GM23338 (cell line): ENCODE data around the gene KCNJ6. TPM values are rescaled to one million over a fixed set of nuclear protein-coding genes. Genes with fewer than 3 reads are reported as not detected.

Experiments
- ATAC-seq: fragments of 200-7000 bp; cut with Tn5 transposase; 3 replicates; pipeline ENCODE4 v1.9.1; 2020
- DNase-seq: peaks from one replicate; pipeline ENCODE4 v3.0.0-alpha.2; 2015; ENCODE audit warnings: low spot score
- H2AFZ ChIP-seq: fragments of 200-600 bp; sonication (generic); 2 replicates; pipeline ENCODE4 v1.8.0; 2016; ENCODE audit warnings: antibody characterized with exemption, mild to moderate bottlenecking, moderate library complexity
- H3F3A ChIP-seq: fragments of 200-600 bp; sonication (generic); replicated peaks from 2 replicates; pipeline ENCODE4 v1.8.0; 2017; ENCODE audit warnings: antibody characterized with exemption, mixed run types, low read depth
- H3K27ac ChIP-seq: fragments of 200-600 bp; sonication (generic); 2 replicates; pipeline ENCODE4 v1.6.1; 2016; ENCODE audit warnings: low read depth
- H3K27me3 ChIP-seq: fragments of 200-600 bp; sonication (generic); 2 replicates; pipeline ENCODE4 v1.8.0; 2016; ENCODE audit warnings: mild to moderate bottlenecking, mixed run types, moderate library complexity; ENCODE audit not compliant: insufficient read depth
- H3K36me3 ChIP-seq: fragments of 200-600 bp; sonication (generic); 2 replicates; pipeline ENCODE4 v1.8.0; 2016; ENCODE audit warnings: mild to moderate bottlenecking; ENCODE audit not compliant: insufficient read depth
- H3K4me1 ChIP-seq: fragments of 200-600 bp; sonication (generic); 2 replicates; pipeline ENCODE4 v1.8.0; 2016; ENCODE audit warnings: mild to moderate bottlenecking, moderate library complexity; ENCODE audit not compliant: insufficient read depth
- H3K4me2 ChIP-seq: fragments of 200-600 bp; sonication (generic); 2 replicates; pipeline ENCODE4 v1.7.1; 2017; ENCODE audit warnings: mixed run types
- H3K4me3 ChIP-seq: fragments of 200-600 bp; sonication (generic); 2 replicates; pipeline ENCODE4 v1.6.1; 2016; ENCODE audit warnings: mixed run types
- H3K79me2 ChIP-seq: fragments of 200-600 bp; sonication (generic); replicated peaks from 2 replicates; pipeline ENCODE4 v1.8.0; 2017; ENCODE audit warnings: mild to moderate bottlenecking; ENCODE audit not compliant: insufficient read depth
- H3K9me2 ChIP-seq: fragments of 200-600 bp; sonication (generic); 2 replicates; pipeline ENCODE4 v1.8.0; 2017; ENCODE audit not compliant: insufficient read depth
- H4K20me1 ChIP-seq: fragments of 200-600 bp; sonication (generic); replicated peaks from 2 replicates; pipeline ENCODE4 v1.8.0; 2017; ENCODE audit warnings: mild to moderate bottlenecking; ENCODE audit not compliant: insufficient read depth
- H3K27ac Mint-ChIP-seq: 2 replicates; pipeline ENCODE4 v1.8.0; 2020; ENCODE audit warnings: inconsistent platforms, mild to moderate bottlenecking, moderate library complexity, mixed read lengths
- H3K27me3 Mint-ChIP-seq: 3 replicates; pipeline ENCODE4 v1.8.0; 2022; ENCODE audit warnings: low read depth, mild to moderate bottlenecking, moderate library complexity, mixed read lengths, inconsistent platforms; ENCODE audit not compliant: insufficient read depth, poor library complexity
- H3K36me3 Mint-ChIP-seq: 3 replicates; pipeline ENCODE4 v1.8.0; 2021; ENCODE audit warnings: low read depth, mild to moderate bottlenecking, inconsistent platforms, moderate library complexity, mixed read lengths
- H3K4me1 Mint-ChIP-seq: 3 replicates; pipeline ENCODE4 v1.8.0; 2020; ENCODE audit warnings: mild to moderate bottlenecking, inconsistent platforms, mixed read lengths
- H3K4me3 Mint-ChIP-seq: 3 replicates; pipeline ENCODE4 v1.8.0; 2021; ENCODE audit warnings: moderate library complexity, mild to moderate bottlenecking, inconsistent platforms, mixed read lengths
- H3K9me3 Mint-ChIP-seq: 3 replicates; pipeline ENCODE4 v1.8.0; 2020; ENCODE audit warnings: moderate library complexity, mild to moderate bottlenecking, inconsistent platforms, mixed read lengths
- CTCF ChIP-seq, 2 experiments: fragments of 200-600 bp in 1 of 2; sonication (generic) in 1 of 2; conservative IDR thresholded peaks; 2 replicates each; pipeline versions ENCODE4 v1.5.1 to v1.6.1; 2016 to 2017; ENCODE audit warnings: antibody characterized with exemption in 2 of 2, low read depth in 2 of 2, mild to moderate bottlenecking in 2 of 2, moderate library complexity in 1 of 2
- ETS1 ChIP-seq: IDR thresholded peaks from 2 replicates; pipeline ENCODE4 v1.6.1; 2016; ENCODE audit warnings: antibody characterized with exemption
- EZH2 ChIP-seq: fragments of 200-600 bp; sonication (generic); IDR thresholded peaks from one replicate; pipeline ENCODE4 v1.8.0; 2017; ENCODE audit warnings: antibody characterized with exemption, mild to moderate bottlenecking, low read depth; ENCODE audit not compliant: unreplicated experiment
- POLR2AphosphoS5 ChIP-seq: IDR thresholded peaks from 2 replicates; pipeline ENCODE4 v1.6.1; 2016; ENCODE audit warnings: antibody characterized with exemption, low read depth
- REST ChIP-seq: IDR thresholded peaks from one replicate; pipeline ENCODE4 v1.6.1; 2018; ENCODE audit warnings: antibody characterized with exemption; ENCODE audit not compliant: unreplicated experiment
- STAT1 ChIP-seq: IDR thresholded peaks from one replicate; pipeline ENCODE4 v1.6.1; 2016; ENCODE audit warnings: antibody characterized with exemption; ENCODE audit not compliant: unreplicated experiment
- ZNF462 ChIP-seq: fragments of 250-450 bp; sonication (Bioruptor Pico); IDR thresholded peaks from 2 replicates; pipeline ENCODE4 v1.5.0; 2020; ENCODE audit warnings: mild to moderate bottlenecking, moderate library complexity
- polyA plus RNA-seq: library from polyadenylated mRNA; unstranded; fragments of >200 nt; fragmentation: Nextera tagmentation; extraction: Ambion mirVana; gene quantifications from 2 replicates; pipeline ENCODE4 v1.2.1, GENCODE V29; 2016
- total RNA-seq: library from RNA; depleted of rRNA; stranded (reverse); fragments of >200 nt; shearing (Covaris generic); gene quantifications from 2 replicates; pipeline ENCODE4 v1.2.3, GENCODE V29; 2014

KCNJ6 gene
- total and polyA plus RNA-seq, 2 experiments from 2014 or later = 0.48 to 0.52 TPM

GRCh38 chr21:37891972-37892371 is 24.3 kb downstream of the KCNJ6 start:
- H4K20me1 ChIP-seq = no peaks in the 10 kb centered on the region
- TF ChIP-seq EZH2 (no peak), ZNF462 (0 out of 2 replicates have a peak, but pooled peaks have one; percentile 41), POLR2AphosphoS5 (no peak)
- H3K79me2 ChIP-seq = no peaks in the 10 kb centered on the region
- H3K27me3 ChIP-seq = no peaks in the 10 kb centered on the region
- no peaks in the 10 kb centered on the region; the same call in 1 of the 2 replicates for H3K4me1 ChIP-seq
- H2AFZ ChIP-seq = no peak overlapping the region
- Mint-ChIP-seq H3K4me1 (peaks cover 12% of the 10 kb centered on the region; the same call in 2 of the 3 replicates), H3K4me3 (no peak overlapping the region), H3K36me3 (no peaks in the 10 kb centered on the region), H3K9me3 (no peaks in the 10 kb centered on the region; the same call in 2 of the 3 replicates), H3K27ac (no peak overlapping the region), H3K27me3 (peaks cover 2% of the 10 kb centered on the region)
- peaks cover 9% of the 10 kb centered on the region; the same call in 1 of the 2 replicates for H3K9me2 ChIP-seq
- no peak overlapping the region for H3K27ac ChIP-seq
- ATAC-seq (peak; percentile 85), DNase-seq (peak; percentile 59)
- no peak overlapping the region for H3K4me3 ChIP-seq
- H3K36me3 ChIP-seq = no peaks in the 10 kb centered on the region
- H3K4me2 ChIP-seq = no peak overlapping the region
- no peaks in the 10 kb centered on the region for H3F3A ChIP-seq

GRCh38 chr21:37888659-37889058 is 27.6 kb downstream of the KCNJ6 start:
- Histone ChIP-seq H2AFZ (no peak overlapping the region), H4K20me1 (no peaks in the 10 kb centered on the region), H3K27me3 (no peaks in the 10 kb centered on the region), H3K27ac (no peak overlapping the region), H3K4me3 (no peak overlapping the region), H3K4me1 (no peaks in the 10 kb centered on the region; the same call in 1 of the 2 replicates), H3K36me3 (no peaks in the 10 kb centered on the region), H3F3A (no peaks in the 10 kb centered on the region), H3K4me2 (no peak overlapping the region), H3K79me2 (no peaks in the 10 kb centered on the region), H3K9me2 (peaks cover 9% of the 10 kb centered on the region; the same call in 1 of the 2 replicates)
- Mint-ChIP-seq H3K4me3 (no peak overlapping the region), H3K27me3 (peaks cover 8% of the 10 kb centered on the region), H3K9me3 (no peaks in the 10 kb centered on the region; the same call in none of the 3 replicates), H3K36me3 (no peaks in the 10 kb centered on the region), H3K27ac (no peak overlapping the region), H3K4me1 (peaks cover 12% of the 10 kb centered on the region; the same call in 2 of the 3 replicates)
- ATAC-seq = no peak
- DNase-seq = no peak
- TF ChIP-seq ETS1 = no peak
- TF ChIP-seq EZH2 = no peak
- no peak for TF ChIP-seq REST
- TF ChIP-seq STAT1 = no peak
- no peak for TF ChIP-seq CTCF (conservative IDR thresholded peaks at IDR 0.05; ENCODE audit: low read depth in 2 of 2)
